ENCODE results near the gene YPEL2.

DNA sequence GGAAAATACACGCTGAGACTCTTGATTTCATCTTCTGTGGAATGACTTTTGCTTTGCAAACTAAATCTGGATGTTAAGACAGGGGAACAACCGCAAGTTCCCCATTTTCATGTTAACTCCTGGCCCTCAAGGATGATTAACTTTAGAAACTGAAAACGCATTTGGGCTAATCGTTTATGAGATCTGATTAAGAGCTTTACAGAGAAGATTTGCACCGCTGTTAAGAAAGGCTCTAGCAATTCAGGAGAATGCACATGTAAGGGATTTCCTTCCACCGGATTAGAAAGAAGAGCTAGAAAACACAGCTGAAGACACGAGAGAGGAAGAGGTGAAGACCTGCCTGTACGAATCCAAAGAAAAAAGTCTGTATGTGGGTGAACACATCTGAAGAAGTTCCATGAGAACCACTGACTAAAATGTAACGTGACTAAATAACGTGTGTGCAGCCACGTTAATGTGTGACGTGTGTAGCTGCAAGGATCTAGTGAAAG lies 106.4 kb downstream of the YPEL2 start:
- no peak for TF ChIP-seq CTCF (conservative IDR thresholded peaks at IDR 0.05 in 1 of 2, IDR thresholded peaks at IDR 0.05 in 1 of 2; ENCODE audit: low read depth in 1 of 2, low read length in 2 of 2)
- no peak for TF ChIP-seq EZH2 (IDR thresholded peaks at IDR 0.05; ENCODE audit: low read length, missing control alignments)
